HG03442 (cell line): ENCODE measurements around the gene MAGEB18.

ENCODE experiments used
- ATAC-seq: cut with Tn5 transposase; IDR thresholded peaks from one replicate; pipeline ENCODE4 v1.9.1; 2021; ENCODE audit warnings: mild to moderate bottlenecking, moderate library complexity; ENCODE audit not compliant: unreplicated experiment

The MAGEB18 gene

DNA sequence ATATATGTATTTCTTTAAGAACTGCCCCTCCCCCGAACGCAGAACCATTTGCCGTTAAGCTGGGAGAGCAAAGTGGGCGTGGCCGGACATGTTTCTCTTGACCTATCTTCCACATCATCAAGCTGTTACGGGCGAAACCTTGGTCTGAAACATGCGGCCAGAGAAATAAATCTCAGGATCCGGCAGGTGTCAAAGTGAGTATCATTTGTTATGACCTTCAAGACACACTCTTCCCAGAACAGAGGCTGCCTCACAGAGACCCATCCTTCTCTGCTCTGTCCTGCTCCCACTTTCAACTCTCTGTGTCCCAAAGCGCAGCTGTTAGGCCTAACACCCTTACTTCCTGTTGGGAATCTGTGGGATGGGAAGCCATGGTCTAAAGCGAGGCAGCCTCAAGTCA lies at the start of gene MAGEB18:
MAGEB18 (plus strand) TSS at position 70 of the 400 bp plus-strand sequence. CDS start 643 bp downstream, outside the sequence.
- no peak for ATAC-seq

DNA sequence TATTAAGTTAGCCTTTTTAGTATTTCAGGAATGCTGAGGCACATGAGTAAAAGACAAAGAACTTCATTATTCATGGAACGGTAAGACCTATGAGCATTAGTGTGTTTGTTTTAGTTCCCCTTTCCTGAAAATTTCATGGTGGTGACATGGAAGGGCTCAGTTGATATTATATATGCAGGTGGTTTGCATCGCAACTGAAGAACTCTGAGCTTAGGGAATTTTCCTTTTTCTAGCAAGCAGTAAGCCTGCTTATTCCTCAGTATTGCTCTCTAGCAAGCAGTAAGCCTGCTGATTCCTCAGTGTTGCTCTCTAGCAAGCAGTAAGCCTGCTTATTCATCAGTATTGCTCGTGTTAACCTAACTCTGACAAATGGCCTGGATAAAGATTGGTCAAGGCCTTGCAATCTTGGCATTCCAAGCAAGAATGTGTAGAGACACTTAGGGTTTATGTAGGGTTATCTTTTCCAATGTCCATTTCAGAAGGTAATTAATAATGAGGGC lies 37.7 kb upstream of the MAGEB18 start:
- no peak for ATAC-seq

DNA sequence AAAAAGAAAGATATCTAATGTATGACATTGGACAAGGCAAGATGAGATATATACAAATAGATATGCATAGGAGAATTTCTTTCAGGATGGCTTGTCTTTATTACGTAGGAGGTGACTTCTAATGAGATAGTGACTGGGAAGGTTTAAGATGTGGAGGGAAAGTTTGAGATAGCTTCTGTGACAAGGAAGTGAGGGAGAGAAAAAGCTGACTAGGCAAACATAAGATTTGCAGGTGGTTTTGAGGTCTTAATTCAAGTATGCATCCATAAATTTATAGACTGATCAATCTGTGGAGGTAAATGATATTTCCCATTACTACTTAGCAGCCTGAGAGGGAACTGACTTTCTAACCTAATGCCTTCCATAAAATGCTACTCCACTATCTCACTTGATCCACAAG lies 29.0 kb upstream of the MAGEB18 start:
- no peak for ATAC-seq

DNA sequence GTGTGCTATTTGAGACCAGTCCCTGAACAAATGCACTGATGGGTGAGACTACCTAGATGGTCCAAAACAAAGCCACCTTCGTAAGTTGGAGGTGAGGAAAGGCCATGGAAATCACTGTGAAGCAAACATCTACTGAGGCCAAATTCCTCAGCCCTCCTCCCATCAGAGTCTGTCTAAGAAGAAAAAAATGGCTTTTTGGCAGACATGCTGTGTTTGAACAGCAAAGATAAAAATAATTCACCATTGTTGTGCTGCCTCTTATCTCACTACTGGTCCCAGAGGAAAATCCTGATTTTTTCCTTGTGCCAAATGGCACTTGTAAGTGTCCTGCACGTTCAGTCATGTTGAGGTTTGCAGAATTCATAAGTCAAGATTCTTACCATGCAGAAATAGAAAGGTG lies 7.9 kb downstream of the MAGEB18 start:
- no peak for ATAC-seq

DNA sequence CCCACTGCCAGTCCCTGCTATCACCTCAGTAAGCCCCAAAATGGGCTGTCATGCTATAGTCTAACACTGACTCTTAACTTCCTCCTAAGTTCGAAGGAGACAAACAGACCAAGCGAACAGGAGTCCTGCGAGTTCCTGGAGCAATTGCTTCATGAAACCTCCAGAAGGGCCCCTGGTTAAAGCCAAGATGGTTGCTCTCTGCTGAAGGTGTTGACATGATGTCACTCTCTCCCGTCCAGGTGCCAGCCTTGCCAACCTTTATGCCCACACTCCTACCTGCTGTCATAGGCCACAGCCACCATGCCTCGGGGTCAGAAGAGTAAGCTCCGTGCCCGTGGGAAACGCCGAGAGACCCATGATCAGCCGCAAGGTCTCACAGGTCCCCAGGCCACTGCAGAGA lies 22.2 kb downstream of the MAGEB18 start, which contains the start of gene MAGEB6B:
MAGEB6B (plus strand) TSS at position 301 of the 400 bp plus-strand sequence; CDS start at position 301, 0 bp downstream.
- ATAC-seq = no peak
